GM12874 (cell line): ENCODE measurements around the gene CCL26.

Experiments
- CTCF ChIP-seq: IDR thresholded peaks from 2 replicates; pipeline ENCODE4 v1.5.1; 2011; ENCODE audit warnings: low read depth, mild to moderate bottlenecking, control low read depth, low read length, moderate library complexity; ENCODE audit not compliant: insufficient read depth

Gene CCL26

GRCh38 chr7:75813781-75814236, 41.8 kb upstream of the CCL26 start, which contains the start of gene CCL24:
Gene CCL24 (minus strand): TSS chr7:75813806. CDS start chr7:75813715, 91 bp downstream.
- TF ChIP-seq CTCF, result no peak

- no peak for TF ChIP-seq CTCF
Measured at GRCh38 chr7:75813084-75813483, 41.1 kb upstream of the CCL26 start.

GRCh38 chr7:75811894-75812678, 40.1 kb upstream of the CCL26 start:
- TF ChIP-seq CTCF, result no peak

GRCh38 chr7:75809396-75809795, 37.4 kb upstream of the CCL26 start:
- TF ChIP-seq CTCF, result no peak

GRCh38 chr7:75808106-75808505, 36.1 kb upstream of the CCL26 start:
- no peak for TF ChIP-seq CTCF

- no peak for TF ChIP-seq CTCF
Measured at GRCh38 chr7:75807452-75807851, 35.4 kb upstream of the CCL26 start.

- no peak for TF ChIP-seq CTCF
Measured at GRCh38 chr7:75806560-75807307, 34.7 kb upstream of the CCL26 start.
